GM18519 (cell line): ENCODE results near the gene RERE.
"Not testable (repeated sequence)": the region's sequence is repeated elsewhere in the genome, so short reads cannot be mapped to it uniquely, and the experiment has no call there.

Experiments
- ATAC-seq: cut with Tn5 transposase; IDR thresholded peaks from one replicate; pipeline ENCODE4 v1.9.1; 2021; ENCODE audit warnings: mild to moderate bottlenecking, moderate library complexity; ENCODE audit not compliant: unreplicated experiment, low FRiP score

The RERE gene

DNA sequence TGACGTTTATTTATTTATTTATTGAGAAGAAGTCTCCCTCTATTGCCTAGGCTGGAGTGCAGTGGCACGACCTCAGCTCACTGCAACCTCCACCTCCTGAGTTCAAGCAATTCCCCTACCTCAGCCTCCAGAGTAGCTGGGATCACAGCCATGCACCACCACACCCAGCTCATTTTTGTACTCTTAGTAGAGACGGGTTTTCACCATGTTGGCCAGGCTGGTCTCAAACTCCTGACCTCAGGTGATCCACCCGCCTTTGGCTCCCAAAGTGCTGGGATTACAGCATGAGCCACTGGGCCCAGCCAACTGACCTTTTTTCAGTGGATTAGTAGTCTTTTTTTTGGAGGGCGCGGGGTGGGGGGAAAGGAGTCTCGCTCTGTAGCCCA, 90.6 kb downstream of the RERE start:
- ATAC-seq: not testable (repeated sequence)

DNA sequence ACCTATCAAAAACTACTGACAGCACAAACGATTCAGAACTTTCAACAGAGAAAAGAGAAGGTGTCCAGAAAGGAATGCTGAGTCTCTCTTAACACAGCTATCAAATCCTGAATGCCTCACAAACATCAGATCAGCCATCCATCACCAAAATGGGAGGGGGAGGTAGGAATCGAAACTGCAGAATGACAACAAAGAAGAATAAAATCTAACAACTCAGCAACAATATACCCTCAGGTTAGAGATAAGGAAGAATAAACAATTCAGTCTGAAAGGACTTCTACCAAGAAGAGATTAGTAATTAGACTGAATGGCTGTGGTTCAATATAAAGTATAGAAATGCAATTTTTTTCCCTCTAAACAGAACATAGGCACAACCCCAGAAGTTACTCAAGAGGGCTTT, 94.4 kb downstream of the RERE start:
- ATAC-seq: no peak

DNA sequence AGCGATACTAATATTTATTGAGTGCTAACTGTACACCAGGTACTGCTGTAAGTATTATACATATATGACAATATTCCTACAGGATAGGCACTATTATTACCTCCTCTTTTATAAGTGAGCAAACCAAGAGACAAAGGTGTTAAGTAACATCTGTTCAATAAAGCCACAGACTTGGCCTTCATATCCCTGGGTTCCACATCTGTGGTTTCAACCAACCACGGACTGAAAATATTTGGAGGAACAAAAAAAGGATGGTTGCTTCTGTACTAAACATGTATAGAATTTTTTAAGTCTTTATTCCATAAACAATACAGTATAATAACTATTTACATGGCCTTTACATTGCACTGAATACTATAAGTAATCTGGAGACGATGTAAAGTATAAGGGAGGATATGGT, 95.1 kb downstream of the RERE start:
- no peak for ATAC-seq

DNA sequence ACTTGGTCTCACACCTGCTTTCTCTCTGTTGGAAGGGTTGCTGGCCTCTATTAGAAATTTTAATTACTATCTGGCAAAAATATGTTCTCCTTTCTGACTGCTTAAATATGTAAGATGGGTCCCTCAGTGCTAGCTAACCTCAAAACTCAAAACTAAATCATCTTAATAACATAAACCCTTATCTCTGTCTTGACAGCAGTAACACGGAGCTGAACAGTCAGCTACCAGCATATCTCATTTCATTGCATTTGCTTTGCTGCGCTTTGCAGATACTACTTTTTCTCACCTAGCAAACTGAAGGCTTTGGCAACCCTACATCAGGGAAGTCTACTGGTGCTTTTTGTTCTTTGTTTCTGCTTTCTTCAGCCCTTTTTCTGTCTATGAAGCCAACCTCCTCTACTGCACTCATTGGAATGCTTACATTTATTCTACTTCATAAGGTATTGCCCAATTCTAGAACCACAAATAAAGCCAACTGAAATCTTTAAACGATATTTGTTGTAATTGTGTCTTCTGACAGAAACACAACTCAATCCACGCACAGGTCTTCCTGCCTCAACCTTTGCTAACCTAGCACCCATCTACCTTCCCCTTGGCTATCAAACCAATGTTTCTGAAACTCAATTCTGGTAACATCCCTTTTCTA, 95.6 kb downstream of the RERE start:
- no peak for ATAC-seq

DNA sequence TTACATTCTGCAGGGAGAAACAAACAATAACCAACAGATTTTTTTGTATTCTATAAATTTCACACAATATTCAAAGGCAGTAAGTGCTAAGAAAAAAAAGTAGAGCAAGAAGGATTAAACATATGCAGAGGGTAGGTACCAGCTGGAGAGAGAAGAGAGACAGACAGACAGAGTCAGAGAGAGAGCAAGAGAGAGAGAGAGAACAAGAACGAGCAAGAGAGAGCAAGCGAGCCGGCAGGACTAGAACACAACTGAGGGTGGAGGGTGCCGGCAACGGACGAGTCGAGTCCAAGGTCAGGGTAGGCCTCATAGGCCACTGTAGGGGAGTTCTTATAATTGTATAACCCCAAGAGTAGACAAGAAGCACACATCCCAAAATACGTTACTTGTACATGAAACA, 97.1 kb downstream of the RERE start:
- ATAC-seq: no peak

DNA sequence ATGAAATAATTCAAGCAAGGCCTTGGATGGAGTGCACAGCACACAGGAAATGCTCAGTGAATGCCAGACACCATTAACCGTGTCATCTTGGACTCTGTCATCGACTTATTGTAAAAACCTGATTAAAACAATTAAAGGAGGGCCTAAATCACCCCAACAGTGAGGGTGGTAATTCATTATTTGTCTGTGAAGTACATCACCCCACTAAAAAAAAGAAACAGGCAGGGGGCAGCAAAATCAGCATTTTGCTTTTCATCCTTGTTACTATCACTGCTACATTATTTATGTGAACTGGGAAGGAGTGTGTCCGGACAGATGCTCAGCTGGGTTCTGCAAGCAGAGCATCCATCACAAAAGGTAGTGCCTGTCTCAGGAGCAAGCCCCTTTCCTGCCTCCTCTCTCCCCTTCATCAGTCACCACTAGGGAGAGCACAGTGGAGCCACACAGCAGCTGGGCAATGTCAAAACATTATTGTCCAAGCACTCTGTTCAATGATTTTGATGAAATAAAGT, 98.5 kb downstream of the RERE start:
- ATAC-seq: no peak

DNA sequence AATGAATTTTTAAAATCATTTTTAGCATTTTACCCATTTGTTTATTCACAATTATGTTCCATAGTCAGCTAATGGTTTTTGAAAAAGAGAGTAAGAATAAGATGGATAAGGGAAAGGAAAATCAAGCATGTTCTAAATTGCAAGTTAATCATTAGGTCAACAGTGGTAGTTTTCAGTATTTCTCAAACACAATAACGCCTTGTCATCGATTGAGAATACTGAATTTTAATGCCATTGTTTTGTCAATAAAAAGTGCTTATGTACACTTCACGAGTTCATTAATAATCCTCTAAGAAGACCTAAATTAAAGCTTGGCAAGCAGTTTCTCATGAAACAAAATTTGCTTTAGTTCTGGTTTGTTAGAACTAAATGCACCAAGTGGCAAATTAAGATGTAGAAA, 100.3 kb downstream of the RERE start:
- ATAC-seq: no peak

DNA sequence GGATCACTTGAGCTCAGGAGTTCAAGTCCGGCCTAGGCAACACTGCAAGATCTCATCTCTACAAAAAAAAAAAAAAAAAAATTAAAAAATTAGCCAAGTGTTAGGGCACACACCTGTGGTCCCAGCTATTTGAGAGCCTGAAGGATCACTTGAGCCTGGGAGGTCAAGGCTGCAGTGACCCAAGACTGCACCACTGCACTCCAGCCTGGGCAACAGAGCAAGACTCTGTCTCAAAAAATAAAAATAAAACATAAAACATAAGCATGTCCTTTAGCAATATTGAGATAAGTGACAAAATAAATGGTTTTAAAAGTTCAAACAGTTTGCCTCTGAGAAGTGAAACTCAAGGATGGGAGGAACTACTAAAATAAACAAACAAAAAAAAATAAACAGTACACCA, 101.2 kb downstream of the RERE start:
- no peak for ATAC-seq

DNA sequence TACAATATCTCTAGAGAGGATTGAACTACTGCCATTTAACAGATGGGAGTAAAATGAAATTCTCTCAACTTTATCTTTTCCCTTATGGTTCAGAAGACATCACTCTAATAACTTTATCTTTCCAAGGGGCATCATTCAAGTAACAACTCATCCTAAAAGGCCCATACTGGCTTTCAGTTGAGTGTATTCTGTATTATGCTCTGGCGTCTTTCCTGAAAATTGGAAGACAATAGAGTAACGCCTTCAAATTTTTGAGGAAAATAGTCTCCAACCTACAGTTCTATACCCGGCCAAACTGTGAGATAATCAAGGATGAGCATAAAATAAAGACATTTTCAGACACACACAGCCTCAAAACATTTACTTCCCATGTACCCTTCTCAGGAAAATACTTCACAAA, 103.3 kb downstream of the RERE start:
- no peak for ATAC-seq

DNA sequence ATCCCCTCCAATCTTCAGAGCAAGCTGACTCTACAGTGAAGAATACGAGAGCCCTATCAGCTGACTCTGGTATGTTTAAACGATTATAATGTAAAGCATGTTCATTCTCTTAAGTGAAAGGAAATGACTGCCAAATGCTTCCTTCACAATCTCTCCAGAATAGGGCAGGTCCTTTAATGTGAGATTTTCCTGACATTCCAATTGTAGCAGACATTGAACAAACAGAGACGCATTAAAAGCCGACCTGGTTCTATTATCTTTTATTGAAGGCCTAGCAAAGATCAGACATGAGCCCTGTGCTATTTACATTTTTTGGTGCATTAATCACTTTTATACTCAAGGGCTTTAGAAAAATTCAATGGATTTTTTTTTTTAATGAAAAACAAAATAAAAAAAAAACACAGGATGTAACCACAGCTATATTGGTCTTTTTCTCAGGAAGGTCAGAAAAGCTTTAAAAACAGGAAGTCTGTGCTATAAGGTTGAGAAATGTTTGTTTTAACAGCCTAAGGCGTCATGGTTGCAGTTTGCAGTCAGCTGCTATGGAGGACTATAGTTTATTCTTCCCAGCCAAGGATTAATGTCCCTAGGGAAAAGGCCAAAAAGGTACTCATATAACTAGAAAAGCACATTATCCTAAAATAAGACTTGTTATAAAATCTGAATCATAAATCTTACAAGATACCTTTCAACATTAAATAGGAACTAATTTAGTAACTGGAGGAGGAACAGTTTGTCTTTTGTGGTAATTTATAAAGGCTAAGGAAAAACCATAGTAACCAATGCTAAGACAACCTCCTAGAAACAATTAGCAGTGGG, 104.8 kb downstream of the RERE start:
- no peak for ATAC-seq

DNA sequence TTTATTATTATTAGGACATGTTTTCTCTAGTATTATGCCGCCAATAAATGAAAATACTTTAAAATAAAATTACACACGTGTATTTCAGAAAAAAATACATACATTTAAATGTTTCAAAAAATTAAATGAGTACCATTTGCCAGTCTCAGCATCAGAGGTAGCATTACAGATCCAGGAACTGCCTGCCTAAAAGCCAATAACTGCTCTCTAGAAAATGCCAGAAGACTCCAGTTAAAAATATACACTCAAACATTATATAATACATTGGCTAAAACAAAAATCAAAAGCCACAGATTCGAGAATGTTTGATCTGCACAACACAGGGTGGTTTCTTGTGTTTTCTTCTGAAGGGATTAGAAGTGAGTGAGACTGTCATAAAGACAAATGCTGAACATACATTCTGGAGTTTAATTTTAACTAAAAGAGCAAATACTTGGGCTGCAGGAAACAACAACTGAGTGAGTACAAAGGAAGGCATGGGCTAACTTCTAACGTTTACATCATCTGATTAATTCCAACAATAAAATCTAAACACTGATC, 105.5 kb downstream of the RERE start:
- ATAC-seq: no peak

DNA sequence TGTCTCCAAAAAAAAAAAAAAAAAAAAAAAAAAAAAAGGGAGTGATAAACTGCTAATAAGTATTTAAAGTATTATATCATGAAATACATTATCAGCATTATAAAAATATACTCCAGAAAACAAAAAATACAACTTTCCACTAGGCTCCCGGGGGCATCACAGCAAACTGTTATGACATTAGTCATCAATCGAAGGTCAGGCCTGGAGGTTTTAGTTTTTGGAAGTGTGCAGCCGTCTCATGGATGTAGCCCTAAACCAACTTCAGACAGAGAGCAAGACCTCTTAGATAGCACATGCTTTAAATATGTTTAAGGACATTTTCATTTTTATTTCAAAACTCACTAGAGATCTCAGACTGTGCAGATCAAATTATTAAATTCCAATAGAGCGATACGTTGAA, 106.3 kb downstream of the RERE start:
- no peak for ATAC-seq

DNA sequence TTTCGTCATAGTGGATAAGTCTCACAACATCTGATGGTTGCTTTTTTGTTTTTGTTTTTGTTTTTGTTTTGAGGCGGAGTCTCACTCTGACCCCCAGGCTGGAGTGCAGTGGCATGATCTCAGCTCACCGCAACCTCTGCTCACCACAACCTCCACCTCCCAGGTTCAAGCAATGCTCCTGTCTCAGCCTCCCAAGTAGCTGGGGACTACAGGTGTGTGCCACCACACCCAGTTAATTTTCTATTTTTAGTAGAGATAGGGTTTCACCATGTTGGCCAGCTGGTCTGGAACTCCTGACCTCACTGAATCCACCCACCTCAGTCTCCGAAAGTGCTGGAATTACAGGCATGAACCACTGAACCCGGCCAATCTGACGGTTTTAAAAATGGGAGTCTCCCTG, 109.2 kb downstream of the RERE start:
- no peak for ATAC-seq

DNA sequence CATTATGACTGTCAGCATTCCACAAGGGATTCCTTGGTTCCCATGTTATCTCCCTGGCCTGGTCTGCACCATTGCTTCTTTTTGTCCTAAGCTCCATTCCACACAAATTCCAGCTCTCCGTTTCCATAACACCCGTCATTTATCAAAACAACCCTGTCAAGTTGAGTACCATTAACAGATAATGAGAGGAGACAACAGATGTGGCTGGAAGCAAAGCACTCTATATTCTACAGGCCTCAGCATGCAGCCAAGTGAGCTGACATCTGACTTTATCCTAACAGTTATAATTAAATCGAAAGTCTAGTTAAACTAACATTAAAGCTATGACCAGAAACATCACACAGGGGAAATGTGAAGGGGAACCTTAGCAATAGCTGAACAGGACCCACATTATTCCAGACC, 110.4 kb downstream of the RERE start:
- ATAC-seq: no peak

DNA sequence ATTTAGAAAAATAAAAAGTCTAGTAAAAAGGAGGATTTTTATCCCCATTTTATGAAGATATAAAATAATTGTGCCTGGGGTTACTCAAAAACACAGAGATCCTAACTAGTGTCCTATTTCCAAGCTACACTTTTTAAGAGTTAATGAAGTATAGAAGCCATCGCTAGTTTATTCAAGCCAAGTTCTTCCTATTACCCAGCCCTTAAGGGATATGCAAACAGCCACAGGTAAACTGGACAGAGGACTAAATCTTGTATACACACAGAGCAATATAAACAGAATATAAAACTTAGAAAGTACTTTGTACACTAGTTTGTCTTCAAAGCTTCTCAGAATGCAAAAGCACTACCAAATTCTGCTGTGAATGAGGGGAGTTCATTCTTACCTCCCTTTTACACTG, 111.1 kb downstream of the RERE start:
- no peak for ATAC-seq

DNA sequence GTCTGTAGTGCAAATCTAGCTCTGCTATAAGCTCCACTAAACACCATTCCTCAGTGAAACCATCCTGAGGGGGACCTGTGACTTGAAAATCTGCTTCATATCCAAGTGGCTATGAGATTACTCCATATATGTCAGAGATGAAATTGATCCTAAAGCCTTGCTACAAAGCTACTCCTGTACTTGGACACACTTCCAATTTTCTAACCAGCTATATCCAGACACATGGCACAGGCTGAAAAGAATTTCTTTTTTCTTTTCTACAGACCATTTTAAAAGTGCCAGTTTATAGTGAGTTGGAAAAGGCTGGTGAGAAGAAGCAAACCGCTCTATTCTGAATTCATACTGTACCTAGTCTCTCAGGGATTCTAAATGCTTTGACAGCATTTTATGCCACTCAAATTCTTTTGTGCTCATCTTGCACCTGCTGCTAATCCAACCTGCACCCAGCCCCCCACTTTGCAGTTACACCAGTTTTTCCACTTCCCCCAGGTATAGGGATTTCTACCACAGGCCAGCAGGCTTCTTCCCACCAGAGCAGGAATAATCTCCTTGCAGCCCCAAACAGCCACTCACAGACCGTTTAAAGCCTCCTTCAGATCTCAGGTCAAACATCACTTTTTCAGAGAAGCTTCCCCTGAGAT, 112.5 kb downstream of the RERE start:
- no peak for ATAC-seq

DNA sequence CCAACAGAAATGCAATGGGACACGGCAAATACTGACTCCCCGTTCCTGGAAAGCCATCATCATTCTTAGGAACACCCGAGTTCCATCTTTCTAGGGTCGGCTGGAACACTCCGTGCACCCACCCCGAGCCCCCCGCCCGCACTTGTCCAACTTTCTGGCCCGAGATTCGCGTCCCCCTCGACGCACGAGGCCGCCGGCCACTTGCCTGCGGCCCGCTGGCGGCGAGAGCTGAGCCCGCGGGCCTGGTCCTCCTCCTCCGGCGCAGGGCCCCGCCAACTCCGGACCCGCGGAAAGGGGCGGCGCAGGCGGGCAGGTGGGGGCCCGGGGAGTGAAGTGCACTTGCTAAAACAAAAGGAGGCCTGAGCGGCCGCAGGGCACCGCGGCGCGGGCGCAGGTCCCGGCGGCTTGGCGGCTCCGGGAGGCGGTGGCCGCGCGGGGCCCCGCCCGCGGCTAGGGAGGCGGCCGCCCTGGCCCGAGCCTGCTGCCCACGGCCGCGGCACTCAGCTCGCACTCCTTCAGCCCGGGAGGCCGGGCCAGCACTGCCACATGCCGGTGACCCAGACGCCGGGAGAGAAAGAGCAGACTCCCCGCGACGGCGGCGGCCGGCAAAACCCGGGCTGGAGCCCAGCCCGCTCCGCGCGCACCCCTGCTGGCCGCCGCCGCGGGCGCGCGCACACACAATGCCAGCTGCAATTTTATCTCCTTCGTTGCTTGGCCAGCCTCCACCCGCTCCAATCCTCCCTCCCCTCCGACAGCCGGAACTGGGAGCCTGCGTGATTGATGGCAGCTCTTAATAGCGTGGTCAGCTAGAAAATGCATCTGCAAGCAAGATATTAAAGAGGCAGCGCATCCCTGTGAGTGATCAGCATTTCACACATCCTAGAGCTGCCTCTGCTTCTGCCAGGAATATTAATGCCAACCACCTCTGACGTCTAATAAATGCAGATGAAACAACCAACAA, 114.3 kb downstream of the RERE start:
- ATAC-seq: peak; percentile 45

DNA sequence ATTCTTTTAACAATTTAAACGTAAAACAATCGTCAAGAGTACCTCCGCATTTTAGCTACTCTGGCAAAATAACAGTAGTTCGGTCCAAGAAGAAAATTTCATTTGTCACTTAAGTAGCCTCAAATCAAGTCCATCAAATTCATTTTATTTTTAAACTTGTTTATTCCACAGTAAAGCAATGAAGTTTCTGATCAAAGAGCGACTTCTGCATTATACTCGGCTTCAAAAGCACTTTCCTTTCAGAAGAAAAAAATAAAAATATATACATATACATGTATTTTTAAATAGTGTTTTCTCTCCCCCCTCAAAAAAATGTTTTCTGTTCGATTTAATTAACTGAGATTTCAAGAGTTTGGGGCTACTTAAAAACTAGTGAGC, 115.0 kb downstream of the RERE start:
- ATAC-seq: no peak

DNA sequence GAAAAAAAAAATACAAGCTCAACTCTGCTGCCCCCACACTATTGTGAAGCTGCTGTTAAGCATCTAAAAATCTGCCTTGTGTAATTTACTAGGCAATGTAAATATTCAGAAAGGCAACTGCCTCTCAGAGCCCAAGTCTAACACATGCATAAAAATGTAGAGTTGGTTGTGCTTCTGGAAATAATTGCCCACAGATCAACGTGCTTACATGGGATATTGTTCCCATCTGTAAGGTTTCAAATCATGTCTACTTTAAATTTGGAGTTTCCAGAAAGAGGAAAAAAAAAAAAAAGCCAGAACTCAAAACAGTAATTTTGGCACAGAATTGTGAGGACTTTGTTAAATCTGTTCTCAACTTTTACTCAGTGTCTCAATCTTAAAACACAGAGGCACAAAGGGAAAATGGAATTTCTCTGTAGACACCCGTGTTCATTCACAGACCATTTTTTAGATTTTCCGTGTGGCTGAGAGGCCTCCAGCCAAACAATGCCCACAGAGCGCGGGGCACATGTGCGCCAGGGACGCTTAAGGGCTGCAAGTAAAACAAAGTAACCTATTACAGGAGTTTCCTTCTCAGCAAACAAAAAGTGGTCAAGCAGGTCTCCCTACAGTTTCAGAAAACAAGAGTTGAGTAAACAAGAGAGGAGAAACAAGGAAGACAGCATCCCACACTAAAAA, 115.5 kb downstream of the RERE start:
- no peak for ATAC-seq

DNA sequence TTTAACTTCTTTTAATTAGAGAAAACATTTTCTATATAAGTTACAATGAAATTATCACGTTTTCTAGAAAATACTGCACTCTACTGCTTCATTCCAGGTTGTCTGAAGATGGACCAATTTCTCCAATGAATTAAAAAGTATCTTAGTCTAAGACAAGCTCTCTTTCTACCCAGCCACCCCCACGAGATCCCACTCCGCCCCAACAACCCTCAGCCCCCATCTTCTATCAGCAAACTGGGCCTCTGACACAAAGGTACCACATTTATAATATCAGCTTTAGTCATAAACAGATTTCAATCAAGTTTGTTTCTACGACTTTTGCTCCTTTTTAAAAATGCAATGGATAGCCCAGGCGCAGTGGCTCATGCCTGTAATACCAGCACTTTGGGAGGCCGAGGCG, 117.8 kb downstream of the RERE start:
- no peak for ATAC-seq
